Adrenal gland (tissue), 5 donors: Measurements from ENCODE around the gene SEMA3F.

Experiments
- CTCF ChIP-seq, 6 experiments: fragments of 450-650 bp in 4 of 6; fragments of 200-600 bp in 2 of 6; sonication (generic) in 1 of 6; IDR thresholded peaks; 1 replicate in 5 of 6; 2 replicates in 1 of 6; pipeline versions ENCODE4 v1.5.1 to v1.8.0; 2016 to 2021; ENCODE audit warnings: antibody characterized with exemption in 6 of 6, mild to moderate bottlenecking in 2 of 6, moderate library complexity in 1 of 6
- POLR2A ChIP-seq, 2 donors: fragments of 450-650 bp; IDR thresholded peaks; one replicate each; pipeline ENCODE4 v1.6.1; 2017; ENCODE audit warnings: antibody characterized with exemption in 2 of 2, mild to moderate bottlenecking in 2 of 2, moderate library complexity in 1 of 2
- donor health status: DM: no; HTN: no; CAD: no.

- TF ChIP-seq POLR2A (IDR thresholded peaks at IDR 0.05) (no peak), CTCF (IDR thresholded peaks at IDR 0.05) (no peak)
These were observed 361 bp downstream of the SEMA3F start for GRCh38 chr3:50155491-50155878.
